GM18951 (cell line): ENCODE measurements around the gene ZDHHC19.

Experiments used
- POLR2A ChIP-seq: IDR thresholded peaks from 4 replicates; pipeline ENCODE4 v1.6.1; 2011; ENCODE audit warnings: mild to moderate bottlenecking; ENCODE audit not compliant: insufficient read length, insufficient read depth; ENCODE audit errors: extremely low read depth
- in situ Hi-C: fragments of 300-500 bp; cut with MboI; formaldehyde crosslinking; loops from one replicate; pipeline ENCODE4 v1.12.0; 2022; ENCODE audit warnings: low sequenced_read_pairs, mixed read lengths, inconsistent platforms; ENCODE audit not compliant: unreplicated experiment

The ZDHHC19 gene

GRCh38 chr3:196236223-196236622 is 25.0 kb upstream of the ZDHHC19 start:
- no peak for TF ChIP-seq POLR2A
- in situ Hi-C loops, result no loop called here

- in situ Hi-C loops, result no loop called here
Measured at GRCh38 chr3:196235452-196236122, 24.4 kb upstream of the ZDHHC19 start.

GRCh38 chr3:196232882-196233251 is 21.7 kb upstream of the ZDHHC19 start:
- no peak for TF ChIP-seq POLR2A
- in situ Hi-C loops, result no loop called here

More at GRCh38 chr3:196235452-196236122, 24.4 kb upstream of the ZDHHC19 start:
- TF ChIP-seq POLR2A, result no peak

- in situ Hi-C loops, result no loop called here
- no peak for TF ChIP-seq POLR2A
Measured at GRCh38 chr3:196232154-196232881, 21.1 kb upstream of the ZDHHC19 start.

- no peak for TF ChIP-seq POLR2A
- in situ Hi-C loops, result no loop called here
Measured at GRCh38 chr3:196227629-196228493, 16.7 kb upstream of the ZDHHC19 start.

- in situ Hi-C loops, result no loop called here
Measured at GRCh38 chr3:196227121-196227561, 15.9 kb upstream of the ZDHHC19 start.

GRCh38 chr3:196225763-196226364 is 14.7 kb upstream of the ZDHHC19 start:
- no peak for TF ChIP-seq POLR2A
- in situ Hi-C loops, result no loop called here

More at GRCh38 chr3:196227121-196227561, 15.9 kb upstream of the ZDHHC19 start:
- no peak for TF ChIP-seq POLR2A

- in situ Hi-C loops, result no loop called here
- TF ChIP-seq POLR2A, result no peak
Measured at GRCh38 chr3:196225086-196225485, 13.9 kb upstream of the ZDHHC19 start.

GRCh38 chr3:196222876-196223595 is 11.8 kb upstream of the ZDHHC19 start:
- TF ChIP-seq POLR2A, result no peak
- in situ Hi-C loops, result loop anchor here (25.0 kb wide), 1 partner anchor 361 kb away; no protein-coding TSS in a partner anchor

GRCh38 chr3:196220991-196221390 is 9.8 kb upstream of the ZDHHC19 start:
- in situ Hi-C loops, result loop anchor here (25.0 kb wide), 1 partner anchor 359 kb away; no protein-coding TSS in a partner anchor
- TF ChIP-seq POLR2A, result no peak

- in situ Hi-C loops, result loop anchor here (25.0 kb wide), 1 partner anchor 358 kb away; no protein-coding TSS in a partner anchor
- no peak for TF ChIP-seq POLR2A
Measured at GRCh38 chr3:196220587-196220986, 9.4 kb upstream of the ZDHHC19 start.

GRCh38 chr3:196219970-196220311 is 8.7 kb upstream of the ZDHHC19 start:
- in situ Hi-C loops, result loop anchor here (25.0 kb wide), 1 partner anchor 358 kb away; no protein-coding TSS in a partner anchor
- TF ChIP-seq POLR2A, result no peak
